ENCODE measurements around the gene EFCAB12. TPM values are rescaled to one million over a fixed set of nuclear protein-coding genes. Genes with fewer than 3 reads are reported as not detected.
A peak's percentile ranks its signal among the peaks of the same experiment; 100 is the strongest.

EFCAB12 gene
- total RNA-seq, 2 donors from 2014 or later, result 0.82 to 0.93 TPM

- H3K9me3 Mint-ChIP-seq, result no peaks in the 10 kb centered on the region
- DNase-seq (ENCODE audit: low spot score in 2 of 2), result no peak
- no peak for ATAC-seq
- H3K36me3 Mint-ChIP-seq, result peaks cover 11% of the 10 kb centered on the region in 2 donors
- no peak overlapping the region for H3K27ac Mint-ChIP-seq
These were observed 25.3 kb upstream of the EFCAB12 start for GRCh38 chr3:129453732-129454131.

- Mint-ChIP-seq H3K36me3 (peaks cover 11% of the 10 kb centered on the region in 2 donors), H3K9me3 (no peaks in the 10 kb centered on the region), H3K27ac (peak overlapping the region in 1 of 2 donors; percentile 75)
- ATAC-seq (no peak), DNase-seq (ENCODE audit: low spot score in 2 of 2) (no peak)
These were observed 21.1 kb upstream of the EFCAB12 start for GRCh38 chr3:129449279-129450115.

- H3K36me3 Mint-ChIP-seq, result peaks cover 8% of the 10 kb centered on the region in 2 donors
- ATAC-seq (no peak), DNase-seq (ENCODE audit: low spot score in 2 of 2) (no peak)
- no peak overlapping the region for H3K27ac Mint-ChIP-seq
- H3K9me3 Mint-ChIP-seq, result no peaks in the 10 kb centered on the region
These were observed 19.9 kb upstream of the EFCAB12 start for GRCh38 chr3:129448186-129448895.

- Mint-ChIP-seq H3K9me3 (no peaks in the 10 kb centered on the region), H3K36me3 (no peaks in the 10 kb centered on the region), H3K27ac (no peak overlapping the region)
- no peak for ATAC-seq
- no peak for DNase-seq (ENCODE audit: low spot score in 2 of 2)
These were observed 18.5 kb upstream of the EFCAB12 start for GRCh38 chr3:129446926-129447325.

- no peak overlapping the region for H3K27ac Mint-ChIP-seq
These were observed 17.0 kb upstream of the EFCAB12 start for GRCh38 chr3:129445471-129445870.

GRCh38 chr3:129442947-129443346 is 14.5 kb upstream of the EFCAB12 start:
- Mint-ChIP-seq H3K36me3 (peaks cover 13 to 18% of the 10 kb centered on the region in 2 donors), H3K9me3 (no peaks in the 10 kb centered on the region), H3K27ac (peak overlapping the region in 1 of 2 donors; percentile 95)
- no peak for DNase-seq (ENCODE audit: low spot score in 2 of 2)
- no peak for ATAC-seq

More at GRCh38 chr3:129445471-129445870, 17.0 kb upstream of the EFCAB12 start:
- DNase-seq (ENCODE audit: low spot score in 2 of 2) (no peak), ATAC-seq (no peak)
- Mint-ChIP-seq H3K36me3 (no peaks in the 10 kb centered on the region), H3K9me3 (no peaks in the 10 kb centered on the region)

- no peak for DNase-seq (ENCODE audit: low spot score in 2 of 2)
- ATAC-seq, result no peak
- no peaks in the 10 kb centered on the region for H3K9me3 Mint-ChIP-seq
- H3K36me3 Mint-ChIP-seq, result peaks cover 17 to 22% of the 10 kb centered on the region in 2 donors
- H3K27ac Mint-ChIP-seq, result peak overlapping the region in 1 of 2 donors; percentile 95
These were observed 14.1 kb upstream of the EFCAB12 start for GRCh38 chr3:129442486-129442885.

- H3K27ac Mint-ChIP-seq, result peak overlapping the region; percentile 95 to 96
- no peak for ATAC-seq
- peaks cover 22 to 26% of the 10 kb centered on the region in 2 donors for H3K36me3 Mint-ChIP-seq
- H3K9me3 Mint-ChIP-seq, result no peaks in the 10 kb centered on the region
- DNase-seq (ENCODE audit: low spot score in 2 of 2), result no peak
These were observed 13.3 kb upstream of the EFCAB12 start for GRCh38 chr3:129441782-129442181.

GRCh38 chr3:129441215-129441614 is 12.8 kb upstream of the EFCAB12 start:
- no peak for ATAC-seq
- peak overlapping the region; percentile 95 to 96 for H3K27ac Mint-ChIP-seq
- DNase-seq (ENCODE audit: low spot score in 2 of 2), result no peak
- H3K9me3 Mint-ChIP-seq, result no peaks in the 10 kb centered on the region
- peaks cover 27 to 30% of the 10 kb centered on the region in 2 donors for H3K36me3 Mint-ChIP-seq

- ATAC-seq, result no peak
- DNase-seq (ENCODE audit: low spot score in 2 of 2), result no peak
- Mint-ChIP-seq H3K9me3 (no peaks in the 10 kb centered on the region), H3K27ac (peak overlapping the region; percentile 95 to 96), H3K36me3 (peaks cover 30 to 32% of the 10 kb centered on the region in 2 donors)
These were observed 12.3 kb upstream of the EFCAB12 start for GRCh38 chr3:129440618-129441190.

GRCh38 chr3:129439817-129440617 is 11.6 kb upstream of the EFCAB12 start, which contains the start of the genes IFT122 and MBD4:
Gene IFT122 (plus strand): TSS chr3:129440224. CDS start chr3:129440331, 107 bp downstream.
Gene MBD4 (minus strand): TSS chr3:129439948. CDS start chr3:129439833, 115 bp downstream.
- H3K36me3 Mint-ChIP-seq, result peaks cover 30 to 38% of the 10 kb centered on the region in 2 donors

GRCh38 chr3:129439226-129439816 is 10.9 kb upstream of the EFCAB12 start:
- Mint-ChIP-seq H3K27ac (peak overlapping the region; percentile 95 to 96), H3K9me3 (no peaks in the 10 kb centered on the region), H3K36me3 (peaks cover 30 to 39% of the 10 kb centered on the region in 2 donors)
- DNase-seq (ENCODE audit: low spot score in 2 of 2), result peak in 1 of 2 donors; percentile 41
- ATAC-seq, result peak in 1 of 2 donors; percentile 17

More at GRCh38 chr3:129439817-129440617, 11.6 kb upstream of the EFCAB12 start, which contains the start of the genes IFT122 and MBD4:
- no peaks in the 10 kb centered on the region for H3K9me3 Mint-ChIP-seq
- peak; percentile 98 to 99 for DNase-seq (ENCODE audit: low spot score in 2 of 2)
- peak within 1 kb of the TSS; percentile 95 to 96 for H3K27ac Mint-ChIP-seq
- ATAC-seq, result peak; percentile 89 to 92

- H3K27ac Mint-ChIP-seq, result peak overlapping the region; percentile 55 to 76
- ATAC-seq (no peak), DNase-seq (ENCODE audit: low spot score in 2 of 2) (no peak)
- peaks cover 36 to 61% of the 10 kb centered on the region in 2 donors for H3K36me3 Mint-ChIP-seq
- H3K9me3 Mint-ChIP-seq, result no peaks in the 10 kb centered on the region
These were observed 6.9 kb upstream of the EFCAB12 start for GRCh38 chr3:129435367-129435766.

- H3K9me3 Mint-ChIP-seq, result no peaks in the 10 kb centered on the region
- H3K27ac Mint-ChIP-seq, result no peak overlapping the region
- DNase-seq (ENCODE audit: low spot score in 2 of 2), result no peak
- no peak for ATAC-seq
- H3K36me3 Mint-ChIP-seq, result peaks cover 25 to 56% of the 10 kb centered on the region in 2 donors
These were observed 5.7 kb upstream of the EFCAB12 start for GRCh38 chr3:129434140-129434539.

- no peak for ATAC-seq
- H3K27ac Mint-ChIP-seq, result no peak overlapping the region
- DNase-seq (ENCODE audit: low spot score in 2 of 2), result no peak
- H3K9me3 Mint-ChIP-seq, result no peaks in the 10 kb centered on the region
- H3K36me3 Mint-ChIP-seq, result peaks cover 25 to 55% of the 10 kb centered on the region in 2 donors
These were observed 5.1 kb upstream of the EFCAB12 start for GRCh38 chr3:129433565-129433964.

- no peak for ATAC-seq
- H3K36me3 Mint-ChIP-seq, result peaks cover 16 to 46% of the 10 kb centered on the region in 2 donors
- no peak overlapping the region for H3K27ac Mint-ChIP-seq
- DNase-seq (ENCODE audit: low spot score in 2 of 2), result no peak
- H3K9me3 Mint-ChIP-seq, result no peaks in the 10 kb centered on the region
These were observed 4.2 kb upstream of the EFCAB12 start for GRCh38 chr3:129432671-129433070.

Data from activated naive CD4-positive, alpha-beta T cell treated with anti-CD3 and anti-CD28 coated beads, Interleukin-2, amount 50 U/mL, for 72 hours (primary cell).